BLaER1 (cell line): ENCODE data around the gene IQCH.

Experiments used
- H3K27ac ChIP-seq: shearing (Covaris generic); formaldehyde crosslinking; 2 replicates; pipeline ENCODE4 v1.8.1; 2022
- H3K27me3 ChIP-seq: shearing (Covaris generic); formaldehyde crosslinking; 2 replicates; pipeline ENCODE4 v1.8.1; 2022
- H3K36me3 ChIP-seq: shearing (Covaris generic); formaldehyde crosslinking; 2 replicates; pipeline ENCODE4 v1.8.1; 2022
- H3K4me1 ChIP-seq: shearing (Covaris generic); formaldehyde crosslinking; 2 replicates; pipeline ENCODE4 v1.8.1; 2022
- H3K4me2 ChIP-seq: shearing (Covaris generic); formaldehyde crosslinking; 2 replicates; pipeline ENCODE4 v1.8.1; 2022
- H3K4me3 ChIP-seq: shearing (Covaris generic); formaldehyde crosslinking; 2 replicates; pipeline ENCODE4 v1.8.1; 2022
- H3K9ac ChIP-seq: shearing (Covaris generic); formaldehyde crosslinking; 2 replicates; pipeline ENCODE4 v1.8.1; 2022
- H3K9me3 ChIP-seq: shearing (Covaris generic); formaldehyde crosslinking; 2 replicates; pipeline ENCODE4 v1.8.1; 2022
- H4K20me1 ChIP-seq: shearing (Covaris generic); formaldehyde crosslinking; 2 replicates; pipeline ENCODE4 v1.8.1; 2022
- Cebpa-rat ChIP-seq: shearing (Covaris generic); IDR thresholded peaks from 2 replicates; pipeline ENCODE4 v1.8.1; 2022

The IQCH gene

DNA sequence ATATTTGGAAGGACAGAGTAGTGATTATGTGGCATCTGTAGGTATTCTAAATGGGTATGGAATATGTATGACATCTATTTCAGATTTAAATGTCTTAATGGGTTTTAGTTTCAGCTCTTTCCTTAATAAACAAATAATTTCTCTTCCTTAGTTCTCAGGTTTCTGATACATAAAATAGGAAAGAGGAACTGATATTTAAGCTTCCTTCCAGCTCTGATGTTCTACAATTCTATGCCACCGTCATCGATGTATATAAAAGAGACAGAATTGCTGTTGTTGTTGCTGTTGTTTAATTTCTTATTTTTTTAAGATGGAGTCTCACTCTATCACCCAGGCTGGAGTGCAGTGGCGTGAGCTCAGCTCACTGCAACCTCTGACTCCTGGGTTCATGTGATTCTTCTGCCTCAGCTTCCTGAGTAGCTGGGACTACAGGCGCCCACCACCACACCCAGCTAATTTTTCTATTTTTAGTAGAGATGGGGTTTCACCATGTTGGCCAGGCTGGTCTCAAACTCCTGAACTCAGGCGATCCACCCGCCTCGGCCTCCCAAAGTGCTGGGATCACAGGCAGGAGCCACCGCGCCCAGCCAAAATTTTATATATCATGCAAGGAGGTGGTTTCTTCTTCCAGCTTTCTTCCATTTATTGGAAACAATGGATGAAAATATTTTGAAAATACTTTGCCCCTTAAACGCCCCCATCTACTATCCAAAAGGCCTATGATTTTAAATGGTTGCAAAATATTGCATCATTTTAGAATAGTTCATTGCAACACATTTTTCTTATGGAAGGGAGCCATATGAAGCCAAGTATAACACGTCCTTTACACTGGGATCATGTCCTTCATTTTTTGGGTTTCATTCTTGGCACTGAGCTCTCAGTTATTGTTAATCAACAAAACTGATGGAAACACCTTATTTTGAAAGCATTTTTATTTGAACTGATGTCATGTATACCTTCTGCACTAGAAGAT lies 252.5 kb downstream of the IQCH start:
- H3K27ac ChIP-seq: no peak overlapping the region

GRCh38 chr15:67508407-67508806 lies 253.8 kb downstream of the IQCH start:
- H3K36me3 ChIP-seq: peaks cover 32% of the 10 kb centered on the region

More for the DNA sequence above, 252.5 kb downstream of the IQCH start:
- no peaks in the 10 kb centered on the region for H4K20me1 ChIP-seq
- peaks cover 19% of the 10 kb centered on the region; the same call in 1 of the 2 replicates for H3K36me3 ChIP-seq
- no peaks in the 10 kb centered on the region for H3K9me3 ChIP-seq
- H3K27me3 ChIP-seq: no peaks in the 10 kb centered on the region
- TF ChIP-seq Cebpa-rat: no peak
- no peak overlapping the region for H3K4me3 ChIP-seq
- H3K4me2 ChIP-seq: no peak overlapping the region; the same call in 1 of the 2 replicates
- peaks cover 14% of the 10 kb centered on the region; the same call in 1 of the 2 replicates for H3K4me1 ChIP-seq
- no peak overlapping the region for H3K9ac ChIP-seq

GRCh38 chr15:67509918-67510317 lies 255.3 kb downstream of the IQCH start:
- Histone ChIP-seq H3K4me3 (no peak overlapping the region), H3K27ac (no peak overlapping the region), H4K20me1 (no peaks in the 10 kb centered on the region), H3K4me1 (peaks cover 14% of the 10 kb centered on the region; the same call in 1 of the 2 replicates), H3K9ac (no peak overlapping the region), H3K27me3 (no peaks in the 10 kb centered on the region), H3K9me3 (no peaks in the 10 kb centered on the region), H3K4me2 (no peak overlapping the region), H3K36me3 (peaks cover 47% of the 10 kb centered on the region)
- TF ChIP-seq Cebpa-rat: no peak

More at GRCh38 chr15:67508407-67508806, 253.8 kb downstream of the IQCH start:
- Histone ChIP-seq H3K4me3 (no peak overlapping the region), H3K27me3 (no peaks in the 10 kb centered on the region), H3K9ac (no peak overlapping the region), H4K20me1 (no peaks in the 10 kb centered on the region), H3K4me1 (peaks cover 14% of the 10 kb centered on the region; the same call in 1 of the 2 replicates), H3K27ac (no peak overlapping the region), H3K9me3 (no peaks in the 10 kb centered on the region), H3K4me2 (no peak overlapping the region)
- no peak for TF ChIP-seq Cebpa-rat

DNA sequence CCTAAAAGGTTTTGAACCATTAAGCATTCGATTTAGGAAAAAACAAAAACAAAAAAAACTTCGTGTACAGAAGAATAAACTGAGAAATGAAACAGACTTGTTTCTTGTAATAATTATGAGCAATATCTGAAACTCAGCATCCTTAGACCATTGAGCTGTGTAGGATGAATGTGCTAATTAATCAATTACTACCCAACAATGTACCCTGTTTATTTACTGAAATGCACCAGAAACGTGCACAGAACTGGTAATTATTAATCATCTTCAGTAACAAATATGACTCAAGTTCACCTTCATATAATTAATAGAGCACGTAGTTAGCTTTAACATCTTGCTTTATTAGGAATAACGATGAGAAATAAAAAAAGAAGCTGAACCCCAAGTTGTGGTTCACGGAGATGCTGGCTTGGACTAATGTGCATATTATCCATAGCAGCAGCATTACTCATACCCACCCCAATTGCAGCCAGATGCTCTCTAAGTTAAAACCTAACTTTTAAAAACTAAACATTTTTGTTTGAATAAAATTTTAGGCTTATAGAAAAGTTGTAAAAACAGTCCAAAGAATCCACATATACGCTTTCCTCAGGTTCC lies 256.1 kb downstream of the IQCH start:
- Histone ChIP-seq H4K20me1 (no peaks in the 10 kb centered on the region), H3K4me3 (no peak overlapping the region), H3K27me3 (no peaks in the 10 kb centered on the region), H3K27ac (no peak overlapping the region), H3K4me2 (no peak overlapping the region), H3K36me3 (peaks cover 55% of the 10 kb centered on the region), H3K9me3 (no peaks in the 10 kb centered on the region), H3K4me1 (peaks cover 14% of the 10 kb centered on the region; the same call in 1 of the 2 replicates), H3K9ac (no peak overlapping the region)
- no peak for TF ChIP-seq Cebpa-rat

DNA sequence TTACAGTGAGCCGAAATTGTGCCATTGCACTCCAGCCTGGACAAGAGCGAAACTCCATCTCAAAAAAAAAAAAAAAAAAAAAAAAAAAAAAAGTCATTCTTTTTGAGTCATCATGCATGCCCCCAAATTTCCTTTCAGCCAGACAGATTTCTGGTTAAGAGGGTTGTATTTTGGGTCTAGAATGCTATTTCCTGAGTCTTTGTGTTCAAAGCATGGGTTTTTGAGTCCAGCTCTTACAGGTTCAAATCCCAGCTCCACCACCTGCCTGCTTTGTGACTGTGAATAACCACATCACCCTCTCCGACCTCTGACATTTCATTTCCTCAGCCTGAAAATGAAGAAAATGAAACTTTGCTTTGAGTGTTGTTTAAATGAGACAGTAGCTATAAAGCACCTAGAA lies 257.0 kb downstream of the IQCH start:
- no peaks in the 10 kb centered on the region for H3K9me3 ChIP-seq
- no peak overlapping the region for H3K4me3 ChIP-seq
- no peak overlapping the region for H3K9ac ChIP-seq
- peaks cover 6% of the 10 kb centered on the region; the same call in 1 of the 2 replicates for H3K4me1 ChIP-seq
- H3K36me3 ChIP-seq: peaks cover 58% of the 10 kb centered on the region
- H4K20me1 ChIP-seq: no peaks in the 10 kb centered on the region
- no peak overlapping the region for H3K27ac ChIP-seq
- no peak overlapping the region for H3K4me2 ChIP-seq
- no peak for TF ChIP-seq Cebpa-rat
- no peaks in the 10 kb centered on the region for H3K27me3 ChIP-seq

- no peak overlapping the region for H3K9ac ChIP-seq
- H3K27ac ChIP-seq: no peak overlapping the region
- H3K27me3 ChIP-seq: no peaks in the 10 kb centered on the region
- no peak overlapping the region for H3K4me3 ChIP-seq
- no peak for TF ChIP-seq Cebpa-rat
- H3K9me3 ChIP-seq: no peaks in the 10 kb centered on the region
- H3K4me1 ChIP-seq: peaks cover under 1% of the 10 kb centered on the region; the same call in 1 of the 2 replicates
- H3K4me2 ChIP-seq: no peak overlapping the region
- H4K20me1 ChIP-seq: no peaks in the 10 kb centered on the region
- H3K36me3 ChIP-seq: peaks cover 58% of the 10 kb centered on the region
Observed at GRCh38 chr15:67512140-67512539, 257.6 kb downstream of the IQCH start.

DNA sequence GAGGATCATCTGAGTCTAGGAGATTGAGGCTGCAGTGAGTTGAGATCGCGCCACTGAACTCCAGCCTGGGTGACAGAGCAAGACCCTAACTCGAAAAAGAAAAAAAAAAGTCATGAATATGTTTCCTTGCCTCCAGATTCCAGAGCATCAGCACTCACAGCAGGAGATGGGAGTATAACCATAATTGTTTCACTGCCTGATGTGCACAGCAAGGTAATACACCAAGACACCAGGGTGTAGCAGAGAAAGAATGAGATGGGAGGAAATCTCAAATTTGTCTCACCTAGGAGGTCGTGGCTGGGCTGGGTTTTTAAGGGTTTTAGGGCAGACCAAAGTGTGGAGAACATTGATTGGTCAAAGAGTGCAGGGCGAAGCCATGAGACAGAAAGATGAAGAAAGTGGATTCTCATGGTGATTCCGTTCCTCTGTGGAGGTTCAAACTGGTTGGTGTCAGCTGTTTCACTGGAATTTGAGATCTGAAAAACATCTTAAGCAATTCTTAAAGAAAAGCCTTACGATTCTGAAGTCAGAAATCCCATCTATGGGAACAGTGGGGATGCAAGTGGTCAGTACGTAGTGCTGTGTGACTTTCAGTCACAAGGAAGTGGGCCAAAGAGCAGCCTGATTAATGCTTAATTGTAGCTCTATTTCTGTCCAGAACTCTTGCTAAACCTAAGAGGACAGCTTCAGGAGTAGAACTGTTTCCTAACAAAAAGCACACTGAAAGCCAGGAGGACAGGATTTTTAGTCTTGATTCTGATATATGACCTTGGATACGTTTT lies 258.5 kb downstream of the IQCH start:
- Histone ChIP-seq H3K4me2 (no peak overlapping the region), H3K36me3 (peaks cover 61% of the 10 kb centered on the region), H3K9me3 (no peaks in the 10 kb centered on the region), H3K4me3 (no peak overlapping the region), H4K20me1 (no peaks in the 10 kb centered on the region), H3K9ac (no peak overlapping the region), H3K4me1 (no peaks in the 10 kb centered on the region), H3K27ac (no peak overlapping the region), H3K27me3 (no peaks in the 10 kb centered on the region)
- no peak for TF ChIP-seq Cebpa-rat

DNA sequence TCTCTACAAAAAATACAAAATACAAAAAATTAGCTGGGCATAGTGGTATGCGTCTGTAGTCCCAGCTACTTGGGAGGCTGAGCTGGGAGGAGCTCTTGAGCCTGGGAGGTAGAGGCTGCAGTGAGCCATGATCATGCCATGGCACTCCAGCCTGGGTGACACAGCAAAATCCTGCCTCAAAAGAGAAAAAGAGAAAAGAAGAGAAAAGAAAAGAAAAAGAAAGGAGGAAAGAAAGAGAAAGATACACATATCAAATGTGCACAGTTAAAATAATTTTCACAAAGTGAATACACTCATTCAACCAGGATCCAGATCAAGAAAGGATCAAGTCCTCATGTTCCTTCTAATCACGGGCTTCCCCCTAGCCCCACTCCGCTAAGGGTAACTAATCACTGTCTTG lies 260.5 kb downstream of the IQCH start:
- no peak overlapping the region for H3K4me2 ChIP-seq
- no peaks in the 10 kb centered on the region for H3K9me3 ChIP-seq
- H3K27me3 ChIP-seq: no peaks in the 10 kb centered on the region
- no peak overlapping the region for H3K4me3 ChIP-seq
- TF ChIP-seq Cebpa-rat: no peak
- no peak overlapping the region for H3K9ac ChIP-seq
- no peak overlapping the region for H3K27ac ChIP-seq
- H3K4me1 ChIP-seq: peaks cover 2% of the 10 kb centered on the region; the same call in 1 of the 2 replicates
- H4K20me1 ChIP-seq: no peaks in the 10 kb centered on the region
- H3K36me3 ChIP-seq: peaks cover 57% of the 10 kb centered on the region

DNA sequence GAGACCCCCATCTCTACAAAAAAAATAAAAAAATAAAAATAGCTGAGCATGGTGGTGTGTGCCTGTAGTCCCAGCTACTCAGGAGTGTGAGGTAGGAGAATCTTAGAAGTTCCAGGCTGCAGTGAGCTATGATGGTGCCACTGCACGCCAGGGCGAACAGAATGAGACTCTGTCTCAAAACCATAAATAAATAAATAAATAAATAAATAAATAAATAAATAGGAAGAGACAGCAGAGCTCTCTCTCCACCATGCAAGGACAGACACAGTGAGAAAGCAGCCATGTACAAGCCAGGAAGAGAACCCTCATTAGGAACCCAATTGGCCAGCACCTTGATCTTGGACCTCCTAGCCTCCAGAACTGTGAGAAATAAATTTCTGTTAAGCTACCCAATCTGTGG lies 261.0 kb downstream of the IQCH start:
- H3K4me1 ChIP-seq: peaks cover 6% of the 10 kb centered on the region; the same call in 1 of the 2 replicates
- no peaks in the 10 kb centered on the region for H3K9me3 ChIP-seq
- no peak overlapping the region for H3K9ac ChIP-seq
- no peak overlapping the region for H3K4me3 ChIP-seq
- no peak for TF ChIP-seq Cebpa-rat
- peaks cover 54% of the 10 kb centered on the region for H3K36me3 ChIP-seq
- no peaks in the 10 kb centered on the region for H3K27me3 ChIP-seq
- H4K20me1 ChIP-seq: no peaks in the 10 kb centered on the region
- no peak overlapping the region for H3K4me2 ChIP-seq
- H3K27ac ChIP-seq: no peak overlapping the region
